K562 (cell line): ENCODE measurements around the gene GOLT1A. TPM values are rescaled to one million over a fixed set of nuclear protein-coding genes. Genes with fewer than 3 reads are reported as not detected.

Experiments used
- ATAC-seq: fragments of 200-7000 bp; cut with Tn5 transposase; 3 replicates; pipeline ENCODE4 v1.9.1; 2020; ENCODE audit warnings: moderate library complexity
- BruUV-seq: library from RNA; stranded (reverse); fragments of 400-500 nt; replicated peaks from 2 replicates; lab custom pipeline; 2021; lab: Mats Ljungman, UMichigan
- CTCF ChIA-PET: fragments of 300-600 bp; formaldehyde crosslinking; extraction: SDS; loops from one replicate; lab custom pipeline; 2021; ENCODE audit warnings: low intra/inter-chr PET ratio; lab: Yijun Ruan, JAX
- POLR2A ChIA-PET: fragments of 300-600, 350-650 bp; sonication (Branson Sonifier 250); formaldehyde crosslinking; extraction: SDS; loops from one replicate; lab custom pipeline; 2021; ENCODE audit warnings: antibody characterized with exemption, inconsistent platforms; lab: Yijun Ruan, JAX
- DNase-seq, 4 experiments: peaks; one replicate each; pipeline versions ENCODE4 v3.0.0 to v3.0.0-alpha.2; 2011 to 2018; ENCODE audit warnings: low spot score in 3 of 4, mixed read lengths in 3 of 4; ENCODE audit errors: extremely low read depth in 1 of 4
- FAIRE-seq: peaks from 2 replicates; lab custom pipeline; 2011; peaks lifted over from hg19 to GRCh38; lab: Jason Lieb, UNC
- H2AFZ ChIP-seq: 2 replicates; pipeline ENCODE4 v1.6.0; 2011; ENCODE audit warnings: low read depth, low read length, control low read depth, inconsistent platforms
- H3K27ac ChIP-seq: fragments of 200-600 bp; 3 replicates; pipeline ENCODE4 v1.8.0; 2011; ENCODE audit warnings: low read depth, mild to moderate bottlenecking, control low read depth, inconsistent platforms, low read length, moderate library complexity, mixed read lengths; ENCODE audit errors: extremely low read depth
- H3K27me3 ChIP-seq, 2 experiments: fragments of 300-600 bp in 1 of 2; 2 replicates in 1 of 2; 3 replicates in 1 of 2; pipeline versions ENCODE4 v1.6.0 to v1.8.0; 2011; ENCODE audit warnings: inconsistent platforms in 2 of 2, low read length in 2 of 2, mild to moderate bottlenecking in 1 of 2, mixed read lengths in 1 of 2, moderate library complexity in 1 of 2; ENCODE audit not compliant: control insufficient read depth in 2 of 2, insufficient read depth in 2 of 2
- H3K36me3 ChIP-seq: fragments of 300-600 bp; 3 replicates; pipeline ENCODE4 v1.8.0; 2011; ENCODE audit warnings: mild to moderate bottlenecking, low read length, inconsistent platforms; ENCODE audit not compliant: control insufficient read depth, insufficient read depth
- H3K4me1 ChIP-seq, 2 experiments: fragments of 200-600 bp in 1 of 2; replicated peaks in 1 of 2; 2 replicates in 1 of 2; 3 replicates in 1 of 2; pipeline versions ENCODE4 v1.5.1 to v1.8.0; 2011; ENCODE audit warnings: inconsistent platforms in 2 of 2, low read length in 2 of 2, mild to moderate bottlenecking in 1 of 2, mixed read lengths in 1 of 2, moderate library complexity in 1 of 2; ENCODE audit not compliant: control insufficient read depth in 2 of 2, insufficient read depth in 2 of 2
- H3K4me2 ChIP-seq: 2 replicates; pipeline ENCODE4 v1.6.1; 2011; ENCODE audit warnings: low read length, control low read depth, inconsistent platforms, mixed read lengths; ENCODE audit not compliant: insufficient read depth
- H3K4me3 ChIP-seq: fragments of 200-600 bp; sonication (generic), shearing (Covaris generic); 2 replicates; pipeline ENCODE4 v1.5.1; 2016; ENCODE audit warnings: control low read depth, inconsistent platforms
- H3K79me2 ChIP-seq: fragments of 200-600 bp; 3 replicates; pipeline ENCODE4 v1.8.0; 2011; ENCODE audit warnings: low read length, inconsistent platforms; ENCODE audit not compliant: control insufficient read depth, insufficient read depth
- H3K9ac ChIP-seq, 2 experiments: 2 replicates each; pipeline versions ENCODE4 v1.6.0 to v1.6.1; 2011; ENCODE audit warnings: low read depth in 2 of 2, low read length in 2 of 2, control low read depth in 1 of 2, inconsistent platforms in 1 of 2, mild to moderate bottlenecking in 1 of 2, mixed read lengths in 1 of 2; ENCODE audit not compliant: insufficient read depth in 1 of 2
- H3K9me1 ChIP-seq: one replicate; pipeline ENCODE4 v1.6.0; 2011; ENCODE audit warnings: inconsistent platforms, mild to moderate bottlenecking, low read length, moderate library complexity; ENCODE audit not compliant: control insufficient read depth, insufficient read depth
- H3K9me3 ChIP-seq: replicated peaks from 2 replicates; pipeline ENCODE4 v1.5.1; 2011; ENCODE audit warnings: low read depth, low read length, inconsistent platforms; ENCODE audit not compliant: control insufficient read depth, insufficient read depth
- H4K20me1 ChIP-seq: replicated peaks from 2 replicates; pipeline ENCODE4 v1.6.1; 2011; ENCODE audit warnings: low read length, inconsistent platforms, mixed read lengths; ENCODE audit not compliant: control insufficient read depth, insufficient read depth
- CBX5 ChIP-seq: IDR thresholded peaks from 2 replicates; pipeline ENCODE4 v1.6.1; 2014; ENCODE audit warnings: low read depth, borderline replicate concordance
- E2F8 ChIP-seq: fragments of 450-650 bp; IDR thresholded peaks from 2 replicates; pipeline ENCODE4 v1.7.1; 2018; ENCODE audit warnings: mild to moderate bottlenecking, low read depth; ENCODE audit not compliant: partially characterized antibody
- FOXP1 ChIP-seq: sonication (generic); formaldehyde crosslinking; IDR thresholded peaks from 2 replicates; pipeline ENCODE4 v1.8.0; 2022; ENCODE audit warnings: mild to moderate bottlenecking, missing genetic modification reagents
- HMGXB4 ChIP-seq: sonication (generic); formaldehyde crosslinking; IDR thresholded peaks from 2 replicates; pipeline ENCODE4 v1.8.1; 2023; ENCODE audit warnings: mild to moderate bottlenecking, missing genetic modification reagents
- RFX1 ChIP-seq: fragments of 450-650 bp; IDR thresholded peaks from 2 replicates; pipeline ENCODE4 v1.6.1; 2016; ENCODE audit warnings: mild to moderate bottlenecking, moderate library complexity
- TAL1 ChIP-seq: fragments of 450-650 bp; IDR thresholded peaks from 2 replicates; pipeline ENCODE4 v1.6.1; 2016; ENCODE audit warnings: mild to moderate bottlenecking
- ZNF316 ChIP-seq: fragments of 450-650 bp; IDR thresholded peaks from 2 replicates; pipeline ENCODE4 v1.6.1; 2016
- WGBS: fragments of 100-300 bp; shearing (Covaris generic); methylation state at CpG from one replicate; pipeline ENCODE4 v1.1.6; 2016; ENCODE audit warnings: low coverage, mixed read lengths; ENCODE audit not compliant: insufficient coverage; ENCODE audit errors: missing lambda C conversion rate; 5-methylcytosine and 5-hydroxymethylcytosine counted together
- in situ Hi-C: fragments of 300-500 bp; cut with MboI; formaldehyde crosslinking; loops from 4 replicates; pipeline ENCODE4 v1.15.0; 2018; ENCODE audit warnings: inconsistent platforms, mixed read lengths
- intact Hi-C: fragments of 100-400 bp; cut with micrococcal nuclease; formaldehyde crosslinking; loops from 2 replicates; pipeline ENCODE4 v1.14.2; 2022
- polyA plus RNA-seq, 8 experiments: library from polyadenylated mRNA; depleted of rRNA in 4 of 8; stranded (reverse) in 5 of 8; unstranded in 3 of 8; fragments of >200 nt; fragmentation: Nextera tagmentation in 2 of 8; fragmentation: Illumina TruSeq in 1 of 8; extraction: Ambion mirVana in 2 of 8; extraction: Trizol in 1 of 8; gene quantifications; 2 replicates each; pipeline versions ENCODE4 v1.2.1 to v1.2.3, GENCODE V29; 2011 to 2014; ENCODE audit warnings: inconsistent platforms in 1 of 8, missing spikeins in 1 of 8
- total RNA-seq, 7 experiments: library from RNA; depleted of rRNA in 6 of 7; stranded (reverse); fragments of >200 nt in 6 of 7; fragmentation: Illumina TruSeq in 2 of 7; extraction: Trizol in 2 of 7; gene quantifications; 2 replicates each; pipeline versions ENCODE4 v1.2.1 to v1.2.3, GENCODE V29; 2011 to 2021; ENCODE audit warnings: low replicate concordance in 1 of 7

GOLT1A gene
- total and polyA plus RNA-seq, 9 of the 15 experiments (the other 6 are each of a cell fraction or from before 2014, with no cell fraction given): not detected

- H3K9me1 ChIP-seq: no peaks in the 10 kb centered on the region
- BruUV-seq: no TSS peak
- intact Hi-C loops (no loop called here), in situ Hi-C loops (loop anchor here (10.0 kb wide), 1 partner anchor 329 kb away; no protein-coding TSS in a partner anchor)
- H3K4me3 ChIP-seq: no peak overlapping the region
- ChIA-PET CTCF (interaction anchor here (1.3 kb wide), 1 partner anchor 13 kb away, joined by 4 read pairs; no protein-coding TSS in a partner anchor), POLR2A (interaction anchor here (0.6 to 2.5 kb wide), 2 partner anchors 9 to 23 kb away, joined by 3 to 13 read pairs; partner anchors contain the start of gene REN)
- no peak overlapping the region for H3K4me2 ChIP-seq
- 1% methylated on average over 5 of the region's 5 CpGs for WGBS
- H3K9ac ChIP-seq: no peak overlapping the region
- FAIRE-seq (no peak), DNase-seq (no peak), ATAC-seq (no peak)
- no peak for TF ChIP-seq ZNF316
- peak; percentile 10; the same call in 1 of the 2 replicates for TF ChIP-seq TAL1
- no peak for TF ChIP-seq FOXP1 (CRISPR knock-in tag)
- TF ChIP-seq E2F8: no peak
- no peak for TF ChIP-seq RFX1
- TF ChIP-seq CBX5: no peak
- no peak for TF ChIP-seq HMGXB4 (CRISPR knock-in tag)
- no peak overlapping the region for H2AFZ ChIP-seq
- no peaks in the 10 kb centered on the region for H3K79me2 ChIP-seq
- H3K4me1 ChIP-seq: peaks cover 18 to 27% of the 10 kb centered on the region in 2 experiments; a peak in 4 of 5 replicates
- H3K9me3 ChIP-seq: no peaks in the 10 kb centered on the region
- H3K27me3 ChIP-seq: peaks cover 5 to 12% of the 10 kb centered on the region in 2 experiments; a peak in 4 of 5 replicates
- H3K36me3 ChIP-seq: no peaks in the 10 kb centered on the region
- no peak overlapping the region for H3K27ac ChIP-seq
- no peaks in the 10 kb centered on the region for H4K20me1 ChIP-seq
Measured at GRCh38 chr1:204176049-204176448, 37.7 kb downstream of the GOLT1A start.
